Adrenal gland (tissue), 5 donors: Measurements from ENCODE around the gene TMEM145.

Experiments used
- CTCF ChIP-seq, 6 experiments: fragments of 450-650 bp in 4 of 6; fragments of 200-600 bp in 2 of 6; sonication (generic) in 1 of 6; IDR thresholded peaks; 1 replicate in 5 of 6; 2 replicates in 1 of 6; pipeline versions ENCODE4 v1.5.1 to v1.8.0; 2016 to 2021; ENCODE audit warnings: antibody characterized with exemption in 6 of 6, mild to moderate bottlenecking in 2 of 6, moderate library complexity in 1 of 6
- POLR2A ChIP-seq, 2 donors: fragments of 450-650 bp; IDR thresholded peaks; one replicate each; pipeline ENCODE4 v1.6.1; 2017; ENCODE audit warnings: antibody characterized with exemption in 2 of 2, mild to moderate bottlenecking in 2 of 2, moderate library complexity in 1 of 2
- donor health status: DM: no; HTN: no; CAD: no.

DNA sequence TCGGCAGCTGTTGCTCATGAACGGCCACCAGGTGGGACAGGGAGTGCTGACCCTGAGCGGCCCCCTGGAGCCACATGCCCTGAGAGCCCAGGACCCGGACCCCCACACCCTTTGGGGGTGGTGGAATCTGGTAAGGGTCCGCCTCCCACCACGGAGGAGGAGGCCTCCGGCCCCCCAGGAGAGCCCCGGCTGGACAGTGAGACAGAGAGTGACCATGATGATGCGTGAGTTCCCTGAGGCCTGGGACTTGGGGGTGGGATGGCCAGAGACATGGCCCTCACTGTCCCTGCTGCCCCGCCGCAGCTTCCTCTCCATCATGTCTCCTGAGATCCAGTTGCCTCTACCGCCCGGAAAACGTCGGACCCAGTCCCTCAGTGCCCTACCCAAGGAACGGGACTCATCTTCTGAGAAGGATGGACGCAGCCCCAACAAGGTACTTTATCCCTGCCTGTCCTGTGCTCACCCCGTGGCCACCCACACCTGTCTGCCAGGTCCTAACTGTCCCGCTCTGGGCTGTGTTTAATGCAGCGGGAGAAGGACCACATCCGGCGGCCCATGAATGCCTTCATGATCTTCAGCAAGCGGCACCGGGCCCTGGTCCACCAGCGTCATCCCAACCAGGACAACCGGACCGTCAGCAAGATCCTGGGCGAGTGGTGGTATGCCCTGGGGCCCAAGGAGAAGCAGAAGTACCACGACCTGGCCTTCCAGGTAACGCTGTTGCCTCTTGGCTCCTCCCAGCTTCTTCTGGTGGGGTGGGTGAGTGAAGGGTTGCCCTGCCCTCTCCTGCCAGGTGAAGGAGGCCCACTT is 25.9 kb upstream of the TMEM145 start:
- TF ChIP-seq CTCF (IDR thresholded peaks at IDR 0.05) (no peak), POLR2A (IDR thresholded peaks at IDR 0.05) (no peak)
